Esophagus squamous epithelium (tissue), 5 donors: ENCODE results near the gene VGLL1. TPM values are rescaled to one million over a fixed set of nuclear protein-coding genes. Genes with fewer than 3 reads are reported as not detected.

Source experiments
- DNase-seq: peaks from one replicate; lab custom pipeline; 2025; lab: John Stamatoyannopoulos, UW
- H3K27ac ChIP-seq, 4 donors: fragments of 200-600 bp; sonication (generic); one replicate each; pipeline ENCODE4 v1.5.1; 2016 to 2019; ENCODE audit warnings: mild to moderate bottlenecking in 1 of 4
- H3K27me3 ChIP-seq, 4 donors: fragments of 200-600 bp; sonication (generic); 1 replicate in 3 of 4; 2 replicates in 1 of 4; pipeline versions ENCODE4 v1.5.1 to v1.6.0; 2017 to 2021; ENCODE audit warnings: antibody characterized with exemption in 1 of 4
- H3K36me3 ChIP-seq, 3 donors: fragments of 200-600 bp; sonication (generic); one replicate each; pipeline ENCODE4 v1.5.1; 2016 to 2019
- H3K4me1 ChIP-seq, 3 donors: fragments of 200-600 bp; sonication (generic); one replicate each; pipeline ENCODE4 v1.5.1; 2017 to 2019
- H3K4me3 ChIP-seq, 4 donors: fragments of 200-600 bp; sonication (generic); 1 replicate in 3 of 4; 2 replicates in 1 of 4; pipeline ENCODE4 v1.5.1; 2016 to 2019; ENCODE audit warnings: mild to moderate bottlenecking in 2 of 4, moderate library complexity in 1 of 4
- H3K9me3 ChIP-seq, 3 donors: fragments of 200-600 bp; sonication (generic); one replicate each; pipeline ENCODE4 v1.5.1; 2016 to 2019
- POLR2A ChIP-seq, 4 donors: fragments of 450-650 bp; IDR thresholded peaks; one replicate each; pipeline ENCODE4 v1.6.1; 2017; ENCODE audit warnings: antibody characterized with exemption in 4 of 4, mild to moderate bottlenecking in 4 of 4, moderate library complexity in 3 of 4
- WGBS, 2 donors: methylation state at CpG; one replicate each; pipeline ENCODE4 v1.1.5; 2018; 5-methylcytosine and 5-hydroxymethylcytosine counted together
- intact Hi-C: fragments of 100-400 bp; cut with DNase I; formaldehyde crosslinking; loops from one replicate; pipeline ENCODE4 v1.15.0; 2022
- total RNA-seq, 4 donors: library from RNA; depleted of rRNA; stranded (reverse); fragments of >200 nt; gene quantifications; one replicate each; pipeline ENCODE4 v1.1.0, GENCODE V29; 2016
- TF ChIP-seq, protein P1 (sequence below), 6 experiments: fragments of 450-650 bp in 4 of 6; fragments of 200-600 bp in 2 of 6; sonication (generic) in 2 of 6; IDR thresholded peaks; one replicate each; pipeline ENCODE4 v1.5.1; 2016 to 2019; ENCODE audit warnings: antibody characterized with exemption in 6 of 6, mild to moderate bottlenecking in 4 of 6, moderate library complexity in 4 of 6
- donor health status: DM: yes; HTN: yes; CAD: no.

Gene VGLL1, protein sequence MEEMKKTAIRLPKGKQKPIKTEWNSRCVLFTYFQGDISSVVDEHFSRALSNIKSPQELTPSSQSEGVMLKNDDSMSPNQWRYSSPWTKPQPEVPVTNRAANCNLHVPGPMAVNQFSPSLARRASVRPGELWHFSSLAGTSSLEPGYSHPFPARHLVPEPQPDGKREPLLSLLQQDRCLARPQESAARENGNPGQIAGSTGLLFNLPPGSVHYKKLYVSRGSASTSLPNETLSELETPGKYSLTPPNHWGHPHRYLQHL
- 1 to 10 TPM in 1 of 4 donors, under 1 TPM in 2, not detected in 1; 0.48 to 1.2 (median 0.76) TPM for total RNA-seq

- Histone ChIP-seq H3K4me1 (no peaks in the 10 kb centered on the region), H3K27ac (no peak within 1 kb of the TSS), H3K36me3 (no peaks in the 10 kb centered on the region), H3K4me3 (no peak within 1 kb of the TSS), H3K27me3 (no peaks in the 10 kb centered on the region), H3K9me3 (no peaks in the 10 kb centered on the region)
- intact Hi-C loops, result no loop called here
- 80 to 100% methylated on average over 1 to 3 of the region's 3 CpGs for WGBS, 2 donors
- TF ChIP-seq, protein P1, sequence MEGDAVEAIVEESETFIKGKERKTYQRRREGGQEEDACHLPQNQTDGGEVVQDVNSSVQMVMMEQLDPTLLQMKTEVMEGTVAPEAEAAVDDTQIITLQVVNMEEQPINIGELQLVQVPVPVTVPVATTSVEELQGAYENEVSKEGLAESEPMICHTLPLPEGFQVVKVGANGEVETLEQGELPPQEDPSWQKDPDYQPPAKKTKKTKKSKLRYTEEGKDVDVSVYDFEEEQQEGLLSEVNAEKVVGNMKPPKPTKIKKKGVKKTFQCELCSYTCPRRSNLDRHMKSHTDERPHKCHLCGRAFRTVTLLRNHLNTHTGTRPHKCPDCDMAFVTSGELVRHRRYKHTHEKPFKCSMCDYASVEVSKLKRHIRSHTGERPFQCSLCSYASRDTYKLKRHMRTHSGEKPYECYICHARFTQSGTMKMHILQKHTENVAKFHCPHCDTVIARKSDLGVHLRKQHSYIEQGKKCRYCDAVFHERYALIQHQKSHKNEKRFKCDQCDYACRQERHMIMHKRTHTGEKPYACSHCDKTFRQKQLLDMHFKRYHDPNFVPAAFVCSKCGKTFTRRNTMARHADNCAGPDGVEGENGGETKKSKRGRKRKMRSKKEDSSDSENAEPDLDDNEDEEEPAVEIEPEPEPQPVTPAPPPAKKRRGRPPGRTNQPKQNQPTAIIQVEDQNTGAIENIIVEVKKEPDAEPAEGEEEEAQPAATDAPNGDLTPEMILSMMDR (IDR thresholded peaks at IDR 0.05), result no peak
- no peak for TF ChIP-seq POLR2A (IDR thresholded peaks at IDR 0.05)
- no peak for DNase-seq
Measured at GRCh38 chrX:136531951-136532350, at the start of gene VGLL1. VGLL1 (plus strand) TSS chrX:136532215; CDS start chrX:136536021, 3,806 bp downstream.

DNA sequence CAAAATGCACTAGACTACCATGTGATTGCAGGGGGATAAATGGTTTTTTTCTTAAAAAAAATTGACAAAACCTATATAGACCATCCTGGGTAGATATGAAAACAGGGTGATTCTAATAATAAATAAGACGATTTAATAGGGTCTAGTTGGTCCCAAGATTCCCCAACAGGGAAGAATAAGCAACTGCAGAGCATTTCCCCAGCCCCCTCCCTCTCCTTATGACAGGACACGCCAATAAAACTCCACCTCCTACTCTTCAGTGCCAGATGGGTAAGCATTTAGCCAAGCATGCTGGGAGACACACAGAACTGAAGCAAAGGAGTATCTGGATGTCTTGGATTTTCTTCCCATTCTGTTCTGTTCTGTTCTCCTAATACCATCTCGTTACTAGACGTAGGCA lies 44.4 kb upstream of the VGLL1 start, which contains the start of gene BRS3:
BRS3 (plus strand) TSS at position 301 of the 400 bp plus-strand sequence. CDS start 168 bp downstream, outside the sequence.
- Histone ChIP-seq H3K4me1 (no peaks in the 10 kb centered on the region), H3K36me3 (no peaks in the 10 kb centered on the region), H3K27me3 (peaks cover 0 to 28% (median 5%) of the 10 kb centered on the region in 4 donors), H3K4me3 (no peak within 1 kb of the TSS), H3K27ac (no peak within 1 kb of the TSS), H3K9me3 (no peaks in the 10 kb centered on the region)
- DNase-seq, result no peak
- TF ChIP-seq, protein P1 (IDR thresholded peaks at IDR 0.05), result no peak
- TF ChIP-seq POLR2A (IDR thresholded peaks at IDR 0.05), result no peak
- intact Hi-C loops, result no loop called here
- WGBS, 2 donors, result 36 to 50% methylated on average over 3 to 4 of the region's 4 CpGs

DNA sequence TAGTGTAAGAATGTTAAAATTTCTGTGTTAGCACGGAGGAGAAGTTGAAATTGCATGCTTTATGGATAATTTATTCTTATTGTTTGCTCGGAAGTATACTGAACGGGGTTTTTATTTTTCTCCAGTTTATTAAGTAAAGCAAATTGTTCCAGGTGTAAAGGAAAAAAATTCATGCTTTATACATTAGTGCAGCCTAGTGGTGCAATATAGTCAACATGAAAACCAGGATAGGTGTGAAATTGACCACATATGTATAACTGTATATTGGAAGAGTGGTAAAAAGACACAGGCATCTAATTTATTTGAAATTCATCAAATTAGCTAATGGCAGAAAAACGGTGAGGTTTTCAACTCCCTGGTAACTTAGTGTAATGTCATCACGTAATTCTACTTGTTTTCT lies 43.3 kb upstream of the VGLL1 start:
- no peak for DNase-seq
- H3K27ac ChIP-seq, result no peak overlapping the region
- TF ChIP-seq, protein P1 (IDR thresholded peaks at IDR 0.05), result peak in 1 of 6 experiments; percentile 17
- no peak for TF ChIP-seq POLR2A (IDR thresholded peaks at IDR 0.05)
- no peaks in the 10 kb centered on the region for H3K36me3 ChIP-seq
- no peaks in the 10 kb centered on the region for H3K4me1 ChIP-seq
- H3K27me3 ChIP-seq, result peaks cover 0 to 28% (median 5%) of the 10 kb centered on the region in 4 donors
- 35 to 36% methylated on average over 5 of the region's 5 CpGs for WGBS, 2 donors
- H3K9me3 ChIP-seq, result no peaks in the 10 kb centered on the region
- intact Hi-C loops, result no loop called here
- no peak overlapping the region for H3K4me3 ChIP-seq

DNA sequence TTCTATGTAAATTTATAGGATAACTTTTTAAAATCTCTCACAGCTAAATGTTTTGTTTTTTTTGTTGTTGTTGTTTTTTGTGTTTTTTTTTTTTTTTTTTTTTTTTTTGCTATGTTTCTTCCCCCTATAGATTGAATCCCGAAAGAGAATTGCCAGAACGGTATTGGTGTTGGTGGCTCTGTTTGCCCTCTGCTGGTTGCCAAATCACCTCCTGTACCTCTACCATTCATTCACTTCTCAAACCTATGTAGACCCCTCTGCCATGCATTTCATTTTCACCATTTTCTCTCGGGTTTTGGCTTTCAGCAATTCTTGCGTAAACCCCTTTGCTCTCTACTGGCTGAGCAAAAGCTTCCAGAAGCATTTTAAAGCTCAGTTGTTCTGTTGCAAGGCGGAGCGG lies 40.2 kb upstream of the VGLL1 start:
- no peak overlapping the region for H3K4me3 ChIP-seq
- H3K27ac ChIP-seq, result no peak overlapping the region
- peaks cover 0 to 4% (median 0%) of the 10 kb centered on the region in 3 donors for H3K4me1 ChIP-seq
- DNase-seq, result no peak
- peaks cover 0 to 28% (median 5%) of the 10 kb centered on the region in 4 donors for H3K27me3 ChIP-seq
- WGBS, 2 donors, result 67 to 75% methylated on average over 4 to 6 of the region's 6 CpGs
- H3K36me3 ChIP-seq, result no peaks in the 10 kb centered on the region
- intact Hi-C loops, result no loop called here
- H3K9me3 ChIP-seq, result no peaks in the 10 kb centered on the region
- TF ChIP-seq, protein P1 (IDR thresholded peaks at IDR 0.05), result no peak
- TF ChIP-seq POLR2A (IDR thresholded peaks at IDR 0.05), result no peak

DNA sequence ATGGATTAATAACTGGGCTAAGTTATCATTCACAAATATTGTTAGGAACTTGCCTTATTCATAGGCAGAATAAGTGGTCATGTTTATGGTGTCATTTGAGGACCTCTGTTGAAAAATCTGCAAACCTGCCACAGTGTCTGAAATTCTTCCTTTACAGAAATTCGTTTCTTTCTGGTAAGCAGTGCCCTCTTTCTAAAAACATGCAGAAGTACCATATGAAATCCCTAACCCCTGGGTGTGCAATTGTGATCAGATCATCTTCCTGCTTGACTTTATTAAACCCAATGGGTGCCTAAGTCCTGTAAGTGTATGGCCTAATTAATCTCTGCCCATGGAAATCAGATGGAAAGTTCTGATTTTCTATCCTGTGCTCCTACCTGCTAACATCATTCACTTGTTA lies 39.0 kb upstream of the VGLL1 start:
- 10 to 15% methylated on average over 1 of the region's 1 CpG for WGBS, 2 donors
- peaks cover 0 to 4% (median 0%) of the 10 kb centered on the region in 3 donors for H3K4me1 ChIP-seq
- no peaks in the 10 kb centered on the region for H3K36me3 ChIP-seq
- no peak overlapping the region for H3K27ac ChIP-seq
- H3K4me3 ChIP-seq, result no peak overlapping the region
- TF ChIP-seq POLR2A (IDR thresholded peaks at IDR 0.05), result no peak
- H3K27me3 ChIP-seq, result peaks cover 0 to 28% (median 5%) of the 10 kb centered on the region in 4 donors
- intact Hi-C loops, result no loop called here
- H3K9me3 ChIP-seq, result no peaks in the 10 kb centered on the region
- no peak for DNase-seq
